Thoracic aorta (tissue), 2 donors: ENCODE measurements around the gene TXLNA. TPM values are rescaled to one million over a fixed set of nuclear protein-coding genes. Genes with fewer than 3 reads are reported as not detected.

ENCODE experiments used
- ATAC-seq: fragments of 150-250 bp; one replicate; pipeline ENCODE4 v1.8.0; 2017; ENCODE audit warnings: low read depth; ENCODE audit not compliant: insufficient number of reproducible peaks, low FRiP score
- DNase-seq: peaks from one replicate; pipeline ENCODE4 v3.0.0-alpha.2; 2020; ENCODE audit warnings: low spot score
- H3K27ac ChIP-seq, 2 donors: fragments of 200-600 bp; sonication (generic); 1 replicate in 1 of 2; 2 replicates in 1 of 2; pipeline ENCODE4 v1.5.1; 2016; ENCODE audit warnings: mild to moderate bottlenecking in 2 of 2, moderate library complexity in 2 of 2
- H3K27me3 ChIP-seq: fragments of 200-600 bp; sonication (generic); replicated peaks from 2 replicates; pipeline ENCODE4 v1.6.0; 2016; ENCODE audit warnings: mild to moderate bottlenecking; ENCODE audit not compliant: insufficient read depth
- H3K36me3 ChIP-seq: fragments of 200-600 bp; sonication (generic); one replicate; pipeline ENCODE4 v1.5.1; 2016
- H3K4me1 ChIP-seq, 2 donors: fragments of 200-600 bp; sonication (generic); 1 replicate in 1 of 2; 2 replicates in 1 of 2; pipeline versions ENCODE4 v1.5.1 to v1.6.0; 2016; ENCODE audit warnings: low read depth in 2 of 2, mild to moderate bottlenecking in 1 of 2; ENCODE audit not compliant: control insufficient read depth in 1 of 2
- H3K4me3 ChIP-seq: fragments of 200-600 bp; sonication (generic); 2 replicates; pipeline ENCODE4 v1.5.1; 2016; ENCODE audit warnings: mild to moderate bottlenecking
- H3K9me3 ChIP-seq: fragments of 200-600 bp; sonication (generic); 2 replicates; pipeline ENCODE4 v1.5.1; 2016
- total RNA-seq, 2 donors: library from RNA; depleted of rRNA; stranded (reverse); fragments of >200 nt; gene quantifications; one replicate each; pipeline versions ENCODE4 v1.1.0 to v1.2.3, GENCODE V29; 2016
- TF ChIP-seq, protein P1 (sequence below): fragments of 200-600 bp; sonication (generic); IDR thresholded peaks from one replicate; pipeline ENCODE4 v1.5.1; 2019; ENCODE audit warnings: antibody characterized with exemption

TXLNA gene
- total RNA-seq, 2 donors from 2014 or later, result 57.5 to 89.5 TPM

DNA sequence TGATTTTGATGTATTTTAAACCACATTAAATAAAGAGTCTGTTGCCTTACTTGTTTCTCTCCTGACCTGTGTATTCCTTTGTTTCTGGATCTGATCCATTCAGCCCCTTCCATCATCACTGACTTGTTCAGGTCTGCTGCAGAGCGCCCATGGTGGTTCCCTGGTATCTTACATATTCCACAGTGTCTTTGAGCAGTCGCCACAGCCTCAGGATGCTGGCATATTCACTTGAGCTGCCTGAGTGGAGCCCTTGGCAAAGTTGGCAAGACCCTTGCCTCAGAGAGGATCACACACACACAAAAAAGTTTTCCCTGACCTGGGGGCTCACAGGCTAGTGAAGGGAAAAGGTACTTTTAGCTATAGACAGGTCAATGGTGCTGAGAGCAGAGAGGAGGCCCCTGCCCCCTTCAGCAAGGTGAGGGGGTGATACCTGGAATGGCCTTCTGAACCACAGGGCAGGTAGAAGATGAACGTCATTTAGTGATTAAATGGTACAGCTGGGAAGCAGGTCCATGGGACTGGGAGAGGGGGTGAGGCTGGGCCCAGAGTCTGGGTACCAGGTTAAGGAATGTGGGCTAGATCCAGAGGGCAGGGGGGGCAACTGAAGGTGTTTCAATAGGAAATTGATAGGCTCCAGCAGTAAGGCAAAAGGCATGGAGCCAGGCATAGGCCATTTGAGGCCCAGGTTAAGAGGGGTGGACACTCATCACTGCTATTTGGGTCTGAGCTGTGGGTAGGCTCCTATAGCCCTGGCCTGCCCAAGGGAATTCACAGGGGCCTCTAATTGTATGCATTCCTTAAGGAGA, 19.0 kb downstream of the TXLNA start:
- DNase-seq (no peak), ATAC-seq (no peak)
- Histone ChIP-seq H3K4me3 (no peak overlapping the region), H3K27me3 (no peaks in the 10 kb centered on the region), H3K27ac (no peak overlapping the region), H3K36me3 (peaks cover 32% of the 10 kb centered on the region), H3K4me1 (peaks cover 15 to 26% of the 10 kb centered on the region in 2 donors), H3K9me3 (no peaks in the 10 kb centered on the region)
- TF ChIP-seq, protein P1, sequence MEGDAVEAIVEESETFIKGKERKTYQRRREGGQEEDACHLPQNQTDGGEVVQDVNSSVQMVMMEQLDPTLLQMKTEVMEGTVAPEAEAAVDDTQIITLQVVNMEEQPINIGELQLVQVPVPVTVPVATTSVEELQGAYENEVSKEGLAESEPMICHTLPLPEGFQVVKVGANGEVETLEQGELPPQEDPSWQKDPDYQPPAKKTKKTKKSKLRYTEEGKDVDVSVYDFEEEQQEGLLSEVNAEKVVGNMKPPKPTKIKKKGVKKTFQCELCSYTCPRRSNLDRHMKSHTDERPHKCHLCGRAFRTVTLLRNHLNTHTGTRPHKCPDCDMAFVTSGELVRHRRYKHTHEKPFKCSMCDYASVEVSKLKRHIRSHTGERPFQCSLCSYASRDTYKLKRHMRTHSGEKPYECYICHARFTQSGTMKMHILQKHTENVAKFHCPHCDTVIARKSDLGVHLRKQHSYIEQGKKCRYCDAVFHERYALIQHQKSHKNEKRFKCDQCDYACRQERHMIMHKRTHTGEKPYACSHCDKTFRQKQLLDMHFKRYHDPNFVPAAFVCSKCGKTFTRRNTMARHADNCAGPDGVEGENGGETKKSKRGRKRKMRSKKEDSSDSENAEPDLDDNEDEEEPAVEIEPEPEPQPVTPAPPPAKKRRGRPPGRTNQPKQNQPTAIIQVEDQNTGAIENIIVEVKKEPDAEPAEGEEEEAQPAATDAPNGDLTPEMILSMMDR, result no peak

- TF ChIP-seq, protein P1, result no peak
- H3K4me3 ChIP-seq, result no peak overlapping the region
- H3K27me3 ChIP-seq, result no peaks in the 10 kb centered on the region
- no peak for DNase-seq
- peak overlapping the region in 1 of 2 donors; percentile 40 for H3K27ac ChIP-seq
- H3K4me1 ChIP-seq, result peaks cover 15 to 26% of the 10 kb centered on the region in 2 donors
- no peaks in the 10 kb centered on the region for H3K9me3 ChIP-seq
- ATAC-seq, result no peak
- peaks cover 25% of the 10 kb centered on the region for H3K36me3 ChIP-seq
Measured at GRCh38 chr1:32199043-32199716, 19.7 kb downstream of the TXLNA start.

DNA sequence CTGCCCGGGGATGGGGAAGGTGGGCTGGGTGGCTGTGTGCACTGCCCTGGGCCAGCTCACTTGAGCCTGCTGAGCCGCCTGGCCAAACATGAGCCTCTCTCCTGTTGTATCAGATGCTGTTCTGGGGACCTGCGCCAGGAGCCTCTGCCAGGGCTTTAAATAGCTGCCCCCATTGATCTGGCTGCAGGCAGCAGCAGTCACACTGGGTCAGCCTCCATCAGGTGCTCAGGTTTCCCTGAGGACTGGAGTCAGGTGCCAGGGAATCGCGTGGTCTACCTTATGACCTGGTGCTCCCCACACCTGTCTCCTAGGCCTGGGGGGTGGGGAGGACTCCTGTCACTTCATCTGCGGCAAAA, 20.2 kb downstream of the TXLNA start:
- Histone ChIP-seq H3K27ac (peak overlapping the region; percentile 40 to 53), H3K9me3 (no peaks in the 10 kb centered on the region), H3K4me1 (peaks cover 15 to 27% of the 10 kb centered on the region in 2 donors), H3K4me3 (peak overlapping the region; percentile 85), H3K27me3 (no peaks in the 10 kb centered on the region), H3K36me3 (peaks cover 20% of the 10 kb centered on the region)
- no peak for DNase-seq
- ATAC-seq, result no peak
- TF ChIP-seq, protein P1, result no peak

DNA sequence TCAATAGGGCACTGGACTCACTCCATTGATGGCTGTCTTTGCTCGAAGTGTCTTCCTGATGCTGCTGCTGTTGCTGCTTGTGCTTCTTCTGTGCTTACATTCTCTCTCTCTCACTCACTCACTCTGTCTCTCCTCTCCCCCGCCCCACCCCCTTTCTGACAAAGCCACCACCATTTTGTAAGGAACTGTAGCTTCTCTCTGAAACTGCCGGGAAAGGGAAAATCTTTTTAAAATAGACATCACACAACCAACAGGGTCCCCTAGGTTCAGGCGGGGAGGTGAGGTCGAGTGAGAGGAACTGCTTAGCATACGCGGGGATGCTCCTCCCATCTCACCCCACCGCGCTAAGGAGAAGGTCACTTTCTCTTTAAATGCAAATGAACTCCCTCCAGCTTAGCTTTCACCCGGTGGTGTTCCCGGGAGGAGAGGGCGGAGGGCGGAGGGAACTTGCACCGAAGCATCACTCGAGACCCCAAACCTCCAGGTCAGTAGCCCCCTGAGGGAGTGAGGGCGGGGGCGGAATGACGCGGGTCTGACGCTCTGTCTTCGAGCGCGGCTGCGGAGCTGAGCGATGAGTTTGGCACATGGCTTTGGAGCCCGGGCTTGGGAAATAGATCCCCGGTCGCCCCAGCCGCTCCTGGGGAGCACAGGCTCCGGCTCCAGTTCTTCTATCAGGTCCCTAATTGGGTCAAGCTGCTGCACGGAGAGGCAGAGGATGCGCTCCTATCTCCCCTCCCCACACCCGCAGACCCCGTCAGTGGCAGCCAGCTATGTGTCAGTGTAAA, 20.9 kb downstream of the TXLNA start, which contains the start of gene CCDC28B:
Gene CCDC28B (plus strand): TSS at position 370 of the 785 bp plus-strand sequence. CDS start 1,341 bp downstream, outside the sequence.
- TF ChIP-seq, protein P1, result no peak
- Histone ChIP-seq H3K36me3 (peaks cover 14% of the 10 kb centered on the region), H3K4me1 (peaks cover 15 to 33% of the 10 kb centered on the region in 2 donors), H3K9me3 (no peaks in the 10 kb centered on the region), H3K4me3 (peak within 1 kb of the TSS; percentile 85), H3K27ac (peak within 1 kb of the TSS; percentile 40 to 53), H3K27me3 (no peaks in the 10 kb centered on the region)
- DNase-seq, result no peak
- no peak for ATAC-seq
